Measurements from ENCODE around the gene N4BP2L2. TPM values are rescaled to one million over a fixed set of nuclear protein-coding genes. Genes with fewer than 3 reads are reported as not detected.

The N4BP2L2 gene
- total RNA-seq, 1 experiment from 2014 or later: 128 TPM

GRCh38 chr13:32555613-32556012 is 17.0 kb upstream of the N4BP2L2 start:
- H3K27ac Mint-ChIP-seq (ENCODE audit: unreplicated experiment): no peak overlapping the region
- H3K27me3 Mint-ChIP-seq (ENCODE audit: insufficient read depth, unreplicated experiment): peaks cover 5% of the 10 kb centered on the region
- peaks cover 12% of the 10 kb centered on the region for H3K9me3 Mint-ChIP-seq (ENCODE audit: unreplicated experiment)
- Histone ChIP-seq H3K27me3 (replicated peaks; ENCODE audit: control insufficient read depth, insufficient read depth, low read length) (no peaks in the 10 kb centered on the region), H3K36me3 (ENCODE audit: control insufficient read depth, insufficient read depth, low read length) (no peaks in the 10 kb centered on the region), H3K4me3 (ENCODE audit: low read depth, low read length) (no peak overlapping the region), H3K4me1 (no peaks in the 10 kb centered on the region), H3K9me3 (no peaks in the 10 kb centered on the region; the same call in 1 of the 2 replicates)
- BruUV-seq (replicated peaks): no TSS peak
- intact Hi-C loops (cut with micrococcal nuclease; ENCODE audit: unreplicated experiment): no loop called here
- DNase-seq: no peak
- no peaks in the 10 kb centered on the region for H3K36me3 Mint-ChIP-seq (ENCODE audit: insufficient read depth, unreplicated experiment)
- POLR2A ChIA-PET: no interaction called here
- H3K4me1 Mint-ChIP-seq (ENCODE audit: low read depth, unreplicated experiment): no peaks in the 10 kb centered on the region
- TF ChIP-seq, protein P1, sequence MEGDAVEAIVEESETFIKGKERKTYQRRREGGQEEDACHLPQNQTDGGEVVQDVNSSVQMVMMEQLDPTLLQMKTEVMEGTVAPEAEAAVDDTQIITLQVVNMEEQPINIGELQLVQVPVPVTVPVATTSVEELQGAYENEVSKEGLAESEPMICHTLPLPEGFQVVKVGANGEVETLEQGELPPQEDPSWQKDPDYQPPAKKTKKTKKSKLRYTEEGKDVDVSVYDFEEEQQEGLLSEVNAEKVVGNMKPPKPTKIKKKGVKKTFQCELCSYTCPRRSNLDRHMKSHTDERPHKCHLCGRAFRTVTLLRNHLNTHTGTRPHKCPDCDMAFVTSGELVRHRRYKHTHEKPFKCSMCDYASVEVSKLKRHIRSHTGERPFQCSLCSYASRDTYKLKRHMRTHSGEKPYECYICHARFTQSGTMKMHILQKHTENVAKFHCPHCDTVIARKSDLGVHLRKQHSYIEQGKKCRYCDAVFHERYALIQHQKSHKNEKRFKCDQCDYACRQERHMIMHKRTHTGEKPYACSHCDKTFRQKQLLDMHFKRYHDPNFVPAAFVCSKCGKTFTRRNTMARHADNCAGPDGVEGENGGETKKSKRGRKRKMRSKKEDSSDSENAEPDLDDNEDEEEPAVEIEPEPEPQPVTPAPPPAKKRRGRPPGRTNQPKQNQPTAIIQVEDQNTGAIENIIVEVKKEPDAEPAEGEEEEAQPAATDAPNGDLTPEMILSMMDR (IDR thresholded peaks at IDR 0.05; ENCODE audit: insufficient read depth in 1 of 2, low read depth in 1 of 2, low read length in 1 of 2, severe bottlenecking in 1 of 2, unreplicated experiment in 1 of 2): no peak
- CTCF ChIA-PET: no interaction called here
- H3K4me3 Mint-ChIP-seq (ENCODE audit: unreplicated experiment): no peak overlapping the region

DNA sequence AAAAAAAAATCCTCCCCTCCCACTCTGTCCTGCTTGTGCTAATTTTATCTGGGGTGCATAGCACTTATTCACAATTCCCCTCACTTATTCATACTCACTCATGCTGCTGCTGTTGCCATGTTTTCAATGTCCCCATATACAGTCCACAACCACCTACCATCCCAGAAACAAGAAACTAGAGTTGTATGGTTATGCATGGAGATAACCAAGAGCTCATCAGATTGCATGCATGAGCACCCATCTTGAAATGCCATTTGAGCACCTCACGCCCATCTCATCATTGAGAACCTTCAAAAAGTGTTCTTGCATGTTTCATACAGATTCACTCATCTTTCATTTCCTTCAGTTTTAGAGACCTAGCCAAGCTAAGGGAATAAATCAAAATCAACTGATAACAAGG is 15.1 kb upstream of the N4BP2L2 start:
- BruUV-seq (replicated peaks): no TSS peak
- Histone ChIP-seq H3K4me1 (no peaks in the 10 kb centered on the region), H3K4me3 (ENCODE audit: low read depth, low read length) (no peak overlapping the region), H3K9me3 (no peaks in the 10 kb centered on the region), H3K27me3 (replicated peaks; ENCODE audit: control insufficient read depth, insufficient read depth, low read length) (no peaks in the 10 kb centered on the region), H3K36me3 (ENCODE audit: control insufficient read depth, insufficient read depth, low read length) (no peaks in the 10 kb centered on the region)
- ChIA-PET CTCF (no interaction called here), POLR2A (no interaction called here)
- intact Hi-C loops (cut with micrococcal nuclease; ENCODE audit: unreplicated experiment): no loop called here
- H3K27me3 Mint-ChIP-seq (ENCODE audit: insufficient read depth, unreplicated experiment): peaks cover 3% of the 10 kb centered on the region
- no peaks in the 10 kb centered on the region for H3K36me3 Mint-ChIP-seq (ENCODE audit: insufficient read depth, unreplicated experiment)
- H3K27ac Mint-ChIP-seq (ENCODE audit: unreplicated experiment): no peak overlapping the region
- peaks cover 5% of the 10 kb centered on the region for H3K9me3 Mint-ChIP-seq (ENCODE audit: unreplicated experiment)
- TF ChIP-seq, protein P1 (IDR thresholded peaks at IDR 0.05; ENCODE audit: insufficient read depth in 1 of 2, low read depth in 1 of 2, low read length in 1 of 2, severe bottlenecking in 1 of 2, unreplicated experiment in 1 of 2): no peak
- no peak for DNase-seq
- H3K4me1 Mint-ChIP-seq (ENCODE audit: low read depth, unreplicated experiment): no peaks in the 10 kb centered on the region
- H3K4me3 Mint-ChIP-seq (ENCODE audit: unreplicated experiment): no peak overlapping the region

DNA sequence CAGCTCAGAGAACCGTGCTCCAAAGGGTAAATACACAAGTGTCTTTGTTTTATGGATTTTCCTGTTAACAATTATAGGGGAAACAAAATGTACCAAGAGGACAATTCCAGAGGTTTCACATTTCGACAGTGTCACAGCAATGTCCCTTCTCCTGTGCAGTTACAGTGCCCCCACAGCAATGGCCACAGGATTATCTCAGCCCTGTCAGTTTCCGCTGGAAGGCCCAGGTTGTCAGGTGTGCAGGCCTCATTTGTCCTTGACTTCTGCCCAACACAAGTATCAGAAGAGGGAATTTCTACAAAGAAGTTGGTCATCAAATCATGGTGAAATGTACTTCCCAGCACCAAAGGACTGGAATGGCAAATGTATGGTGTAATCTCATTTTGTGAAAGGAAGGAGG is 11.2 kb upstream of the N4BP2L2 start:
- no peak overlapping the region for H3K27ac Mint-ChIP-seq (ENCODE audit: unreplicated experiment)
- intact Hi-C loops (cut with micrococcal nuclease; ENCODE audit: unreplicated experiment): no loop called here
- ChIA-PET CTCF (no interaction called here), POLR2A (no interaction called here)
- DNase-seq: no peak
- no peaks in the 10 kb centered on the region for H3K27me3 ChIP-seq (replicated peaks; ENCODE audit: control insufficient read depth, insufficient read depth, low read length)
- no peaks in the 10 kb centered on the region for H3K9me3 ChIP-seq
- no peaks in the 10 kb centered on the region for H3K4me1 Mint-ChIP-seq (ENCODE audit: low read depth, unreplicated experiment)
- H3K36me3 Mint-ChIP-seq (ENCODE audit: insufficient read depth, unreplicated experiment): no peaks in the 10 kb centered on the region
- BruUV-seq (replicated peaks): no TSS peak
- no peak overlapping the region for H3K4me3 ChIP-seq (ENCODE audit: low read depth, low read length)
- TF ChIP-seq, protein P1 (IDR thresholded peaks at IDR 0.05; ENCODE audit: insufficient read depth in 1 of 2, low read depth in 1 of 2, low read length in 1 of 2, severe bottlenecking in 1 of 2, unreplicated experiment in 1 of 2): no peak
- no peak overlapping the region for H3K4me3 Mint-ChIP-seq (ENCODE audit: unreplicated experiment)
- H3K27me3 Mint-ChIP-seq (ENCODE audit: insufficient read depth, unreplicated experiment): peaks cover 6% of the 10 kb centered on the region
- H3K36me3 ChIP-seq (ENCODE audit: control insufficient read depth, insufficient read depth, low read length): no peaks in the 10 kb centered on the region
- H3K9me3 Mint-ChIP-seq (ENCODE audit: unreplicated experiment): peaks cover 5% of the 10 kb centered on the region
- H3K4me1 ChIP-seq: no peaks in the 10 kb centered on the region

All from Caco-2 (cell line).